ENCODE measurements around the gene KIAA1614. TPM values are rescaled to one million over a fixed set of nuclear protein-coding genes. Genes with fewer than 3 reads are reported as not detected.

The KIAA1614 gene
- total RNA-seq, 2 donors from 2014 or later = 9.1 to 11.0 TPM

GRCh38 chr1:180923021-180923841 lies 10.5 kb downstream of the KIAA1614 start:
- H3K4me3 ChIP-seq = no peak overlapping the region
- no peak for DNase-seq (ENCODE audit: low spot score)

GRCh38 chr1:180923887-180924286 lies 11.2 kb downstream of the KIAA1614 start:
- Histone ChIP-seq H3K4me3 (no peak overlapping the region), H3K27me3 (no peaks in the 10 kb centered on the region), H3K36me3 (peaks cover 5% of the 10 kb centered on the region), H3K9me3 (no peaks in the 10 kb centered on the region), H3K4me1 (peaks cover 0 to 46% of the 10 kb centered on the region in 2 donors), H3K27ac (no peak overlapping the region)
- no peak for DNase-seq (ENCODE audit: low spot score)
- TF ChIP-seq CTCF (IDR thresholded peaks at IDR 0.05) = no peak

More at GRCh38 chr1:180923021-180923841, 10.5 kb downstream of the KIAA1614 start:
- peaks cover 0 to 40% of the 10 kb centered on the region in 2 donors for H3K4me1 ChIP-seq
- TF ChIP-seq CTCF (IDR thresholded peaks at IDR 0.05) = no peak
- H3K36me3 ChIP-seq = peaks cover 11% of the 10 kb centered on the region
- H3K27ac ChIP-seq = no peak overlapping the region
- no peaks in the 10 kb centered on the region for H3K9me3 ChIP-seq
- no peaks in the 10 kb centered on the region for H3K27me3 ChIP-seq

GRCh38 chr1:180924939-180925338 lies 12.2 kb downstream of the KIAA1614 start:
- peak overlapping the region; percentile 86 to 93 for H3K27ac ChIP-seq
- H3K27me3 ChIP-seq = no peaks in the 10 kb centered on the region
- DNase-seq (ENCODE audit: low spot score) = no peak
- no peak for TF ChIP-seq CTCF (IDR thresholded peaks at IDR 0.05)
- no peaks in the 10 kb centered on the region for H3K36me3 ChIP-seq
- H3K4me3 ChIP-seq = no peak overlapping the region
- no peaks in the 10 kb centered on the region for H3K9me3 ChIP-seq
- H3K4me1 ChIP-seq = peaks cover 0 to 55% of the 10 kb centered on the region in 2 donors

GRCh38 chr1:180925471-180926051 lies 12.9 kb downstream of the KIAA1614 start:
- no peak for TF ChIP-seq CTCF (IDR thresholded peaks at IDR 0.05)
- H3K36me3 ChIP-seq = no peaks in the 10 kb centered on the region
- H3K4me3 ChIP-seq = no peak overlapping the region
- H3K27me3 ChIP-seq = no peaks in the 10 kb centered on the region
- H3K27ac ChIP-seq = peak overlapping the region; percentile 86 to 93
- H3K4me1 ChIP-seq = peaks cover 0 to 55% of the 10 kb centered on the region in 2 donors
- no peak for DNase-seq (ENCODE audit: low spot score)
- H3K9me3 ChIP-seq = no peaks in the 10 kb centered on the region

GRCh38 chr1:180926164-180926981 lies 13.7 kb downstream of the KIAA1614 start:
- Histone ChIP-seq H3K9me3 (no peaks in the 10 kb centered on the region), H3K27ac (peak overlapping the region; percentile 86 to 93), H3K36me3 (no peaks in the 10 kb centered on the region), H3K27me3 (no peaks in the 10 kb centered on the region), H3K4me3 (peak overlapping the region in 1 of 2 donors; percentile 6), H3K4me1 (peaks cover 0 to 55% of the 10 kb centered on the region in 2 donors)
- DNase-seq (ENCODE audit: low spot score) = no peak
- no peak for TF ChIP-seq CTCF (IDR thresholded peaks at IDR 0.05)

Measured in right atrium auricular region (tissue), 2 donors.